Measurements from ENCODE around the gene NPM3. TPM values are rescaled to one million over a fixed set of nuclear protein-coding genes. Genes with fewer than 3 reads are reported as not detected.

NPM3 gene
- total RNA-seq, 4 donors from 2014 or later: 12.9 to 37.0 (median 16.0) TPM

DNA sequence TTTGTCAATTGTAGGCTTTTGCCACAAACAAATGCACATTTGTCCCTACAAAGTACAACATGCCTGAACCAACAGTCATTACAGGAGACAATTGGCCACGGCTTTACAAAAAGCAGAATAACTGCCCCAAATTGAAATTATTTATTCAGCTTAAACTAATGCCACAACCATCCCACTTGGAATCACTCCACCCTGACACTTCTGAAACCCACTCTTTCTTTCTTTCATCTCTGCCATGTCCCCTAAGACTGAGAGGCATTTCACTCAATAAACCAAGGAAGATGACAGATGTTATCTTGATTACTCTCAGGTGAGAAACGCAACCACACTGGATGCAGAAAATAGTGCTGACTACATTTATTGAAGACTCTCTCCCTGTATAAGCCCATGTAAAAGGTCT, 2.6 kb upstream of the NPM3 start:
- Histone ChIP-seq H3K4me3 (no peak overlapping the region), H3K27me3 (no peaks in the 10 kb centered on the region), H3K9me3 (no peaks in the 10 kb centered on the region), H3K4me1 (peaks cover 10 to 19% of the 10 kb centered on the region in 2 donors), H3K36me3 (peaks cover 0 to 62% of the 10 kb centered on the region in 2 donors), H3K27ac (no peak overlapping the region)
- TF ChIP-seq POLR2A (IDR thresholded peaks at IDR 0.05): no peak
- TF ChIP-seq, protein P1, sequence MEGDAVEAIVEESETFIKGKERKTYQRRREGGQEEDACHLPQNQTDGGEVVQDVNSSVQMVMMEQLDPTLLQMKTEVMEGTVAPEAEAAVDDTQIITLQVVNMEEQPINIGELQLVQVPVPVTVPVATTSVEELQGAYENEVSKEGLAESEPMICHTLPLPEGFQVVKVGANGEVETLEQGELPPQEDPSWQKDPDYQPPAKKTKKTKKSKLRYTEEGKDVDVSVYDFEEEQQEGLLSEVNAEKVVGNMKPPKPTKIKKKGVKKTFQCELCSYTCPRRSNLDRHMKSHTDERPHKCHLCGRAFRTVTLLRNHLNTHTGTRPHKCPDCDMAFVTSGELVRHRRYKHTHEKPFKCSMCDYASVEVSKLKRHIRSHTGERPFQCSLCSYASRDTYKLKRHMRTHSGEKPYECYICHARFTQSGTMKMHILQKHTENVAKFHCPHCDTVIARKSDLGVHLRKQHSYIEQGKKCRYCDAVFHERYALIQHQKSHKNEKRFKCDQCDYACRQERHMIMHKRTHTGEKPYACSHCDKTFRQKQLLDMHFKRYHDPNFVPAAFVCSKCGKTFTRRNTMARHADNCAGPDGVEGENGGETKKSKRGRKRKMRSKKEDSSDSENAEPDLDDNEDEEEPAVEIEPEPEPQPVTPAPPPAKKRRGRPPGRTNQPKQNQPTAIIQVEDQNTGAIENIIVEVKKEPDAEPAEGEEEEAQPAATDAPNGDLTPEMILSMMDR (IDR thresholded peaks at IDR 0.05 in 4 of 5, conservative IDR thresholded peaks at IDR 0.05 in 1 of 5): no peak
- no peak for ATAC-seq
- in situ Hi-C loops (cut with MboI; ENCODE audit: low sequenced_read_pairs in 4 of 4) (loop anchor here in 2 of 4 donors (10.0 kb wide), 1 partner anchor 181 kb away; no protein-coding TSS in a partner anchor), intact Hi-C loops (cut with DNase I; ENCODE audit: low total_unique reads) (no loop called here)
- no peak for DNase-seq

DNA sequence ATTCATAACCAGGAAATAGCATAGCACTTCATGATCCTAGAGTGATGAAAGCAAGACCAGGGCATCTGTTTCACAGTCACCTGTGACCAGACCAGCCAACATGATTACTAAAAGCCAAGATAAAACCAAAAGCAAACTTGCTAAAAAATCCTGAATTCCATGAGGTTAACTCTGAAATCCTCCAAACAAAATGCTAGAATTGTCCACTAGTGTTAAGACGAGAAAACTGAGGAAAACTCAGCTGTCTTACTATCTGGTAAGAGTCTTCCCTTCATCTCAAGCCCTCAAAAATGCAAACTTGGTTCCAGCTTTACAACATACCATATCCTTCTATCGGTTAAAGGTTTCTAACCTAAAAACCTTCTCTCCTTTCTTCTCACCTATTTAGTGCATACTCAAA, 1.3 kb upstream of the NPM3 start:
- DNase-seq: no peak
- no peak overlapping the region for H3K27ac ChIP-seq
- ATAC-seq: no peak
- H3K27me3 ChIP-seq: peaks cover 0 to 4% (median 2%) of the 10 kb centered on the region in 3 donors
- no peaks in the 10 kb centered on the region for H3K9me3 ChIP-seq
- intact Hi-C loops (cut with DNase I; ENCODE audit: low total_unique reads): no loop called here
- TF ChIP-seq, protein P1 (IDR thresholded peaks at IDR 0.05 in 4 of 5, conservative IDR thresholded peaks at IDR 0.05 in 1 of 5): no peak
- no peak for TF ChIP-seq POLR2A (IDR thresholded peaks at IDR 0.05)
- peaks cover 0 to 49% of the 10 kb centered on the region in 2 donors for H3K36me3 ChIP-seq
- no peak overlapping the region for H3K4me3 ChIP-seq
- H3K4me1 ChIP-seq: peaks cover 20 to 26% of the 10 kb centered on the region in 2 donors
- in situ Hi-C loops (cut with MboI; ENCODE audit: low sequenced_read_pairs in 4 of 4): loop anchor here in 2 of 4 donors (10.0 kb wide), 1 partner anchor 180 kb away; no protein-coding TSS in a partner anchor

DNA sequence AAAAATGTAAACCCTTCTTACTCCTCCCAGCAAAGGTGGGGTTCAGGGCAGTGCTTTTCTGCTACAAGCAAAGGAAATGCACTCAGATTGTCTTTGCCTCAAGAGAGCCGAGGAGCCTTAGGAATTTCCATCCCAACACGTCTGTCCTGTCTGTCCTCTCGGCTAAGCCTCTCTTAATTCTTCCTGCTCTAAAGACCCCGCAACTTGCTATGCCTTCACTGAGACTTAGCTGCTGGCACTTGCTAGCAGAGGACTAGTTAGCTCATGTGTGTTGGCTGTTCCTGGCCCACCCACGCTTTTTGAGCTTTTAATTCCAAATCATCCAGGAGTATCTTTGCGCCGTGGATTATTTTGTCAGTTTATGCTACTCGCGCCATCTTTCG, 481 bp upstream of the NPM3 start:
- ATAC-seq (no peak), DNase-seq (no peak)
- Histone ChIP-seq H3K36me3 (peaks cover 0 to 41% of the 10 kb centered on the region in 2 donors), H3K4me3 (peak overlapping the region; percentile 68 to 85 (median 76)), H3K9me3 (no peaks in the 10 kb centered on the region), H3K4me1 (peaks cover 23 to 31% of the 10 kb centered on the region in 2 donors), H3K27ac (peak overlapping the region; percentile 14 to 76 (median 65)), H3K27me3 (peaks cover 7 to 12% (median 10%) of the 10 kb centered on the region in 3 donors)
- TF ChIP-seq POLR2A (IDR thresholded peaks at IDR 0.05): no peak
- TF ChIP-seq, protein P1 (IDR thresholded peaks at IDR 0.05 in 4 of 5, conservative IDR thresholded peaks at IDR 0.05 in 1 of 5): no peak
- intact Hi-C loops (cut with DNase I; ENCODE audit: low total_unique reads): loop anchor here (2.0 kb wide), 1 partner anchor 35 kb away; the partner anchor contains the start of gene OGA
- in situ Hi-C loops (cut with MboI; ENCODE audit: low sequenced_read_pairs in 4 of 4): loop anchor here in 2 of 4 donors (10.0 kb wide), 1 partner anchor 179 kb away; no protein-coding TSS in a partner anchor

DNA sequence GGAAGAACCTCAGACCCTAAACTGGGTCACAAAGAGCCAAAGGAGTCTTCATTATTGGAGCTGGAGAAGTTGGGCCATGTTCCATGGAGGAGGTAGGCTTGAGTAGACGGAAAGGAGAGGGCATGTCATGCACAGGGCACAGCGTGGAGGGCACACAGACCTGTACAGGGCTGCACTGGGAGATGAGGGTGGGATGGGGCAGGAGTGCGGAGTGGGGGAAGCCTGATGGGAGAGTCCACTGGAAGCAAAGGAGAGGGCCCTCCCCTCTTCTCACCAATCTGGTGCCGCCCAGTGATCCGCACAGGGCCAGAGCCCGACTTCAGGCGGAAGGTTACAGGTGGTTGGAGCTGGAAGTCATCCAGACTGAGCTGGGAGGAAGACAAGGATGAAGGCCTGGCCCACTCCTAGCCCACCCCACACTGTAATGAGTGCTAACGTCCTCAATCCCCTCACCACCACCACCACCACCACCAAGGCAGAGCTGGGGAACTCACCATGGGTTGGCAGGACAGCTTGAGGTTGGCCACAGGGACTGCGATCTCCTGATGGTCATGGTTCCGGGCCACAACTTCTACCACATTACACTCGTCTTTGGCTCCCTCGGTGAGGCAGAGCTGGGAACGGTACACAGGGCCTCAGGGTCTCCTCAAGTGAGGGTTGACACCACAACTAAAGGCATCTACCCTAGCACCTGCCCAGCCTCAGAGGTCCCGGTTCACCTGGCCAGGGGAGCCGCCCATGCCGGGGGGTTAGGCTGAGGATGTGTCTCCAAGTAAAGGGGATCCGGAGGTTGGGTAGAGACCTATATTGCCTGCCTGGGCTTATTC, 1.0 kb downstream of the NPM3 start:
- intact Hi-C loops (cut with DNase I; ENCODE audit: low total_unique reads): loop anchor here (1.0 to 2.0 kb wide), 2 partner anchors 37 to 180 kb away; partner anchors contain the start of gene OGA
- TF ChIP-seq, protein P1 (IDR thresholded peaks at IDR 0.05 in 4 of 5, conservative IDR thresholded peaks at IDR 0.05 in 1 of 5): no peak
- TF ChIP-seq POLR2A (IDR thresholded peaks at IDR 0.05): no peak
- H3K27me3 ChIP-seq: peaks cover 22 to 25% (median 22%) of the 10 kb centered on the region in 3 donors
- H3K9me3 ChIP-seq: no peaks in the 10 kb centered on the region
- H3K4me3 ChIP-seq: peak overlapping the region; percentile 68 to 85 (median 76)
- peaks cover 0 to 28% of the 10 kb centered on the region in 2 donors for H3K36me3 ChIP-seq
- ATAC-seq (no peak), DNase-seq (no peak)
- in situ Hi-C loops (cut with MboI; ENCODE audit: low sequenced_read_pairs in 4 of 4): loop anchor here in 2 of 4 donors (10.0 kb wide), 1 partner anchor 177 kb away; no protein-coding TSS in a partner anchor
- peak overlapping the region in 2 of 4 donors; percentile 64 to 76 for H3K27ac ChIP-seq
- peaks cover 23 to 31% of the 10 kb centered on the region in 2 donors for H3K4me1 ChIP-seq

All from gastrocnemius medialis (tissue), 4 donors.